GM23338 (cell line): ENCODE measurements around the gene TNPO1. TPM values are rescaled to one million over a fixed set of nuclear protein-coding genes. Genes with fewer than 3 reads are reported as not detected.

Experiments used
- ATAC-seq: fragments of 200-7000 bp; cut with Tn5 transposase; 3 replicates; pipeline ENCODE4 v1.9.1; 2020
- DNase-seq: peaks from one replicate; pipeline ENCODE4 v3.0.0-alpha.2; 2015; ENCODE audit warnings: low spot score
- H2AFZ ChIP-seq: fragments of 200-600 bp; sonication (generic); 2 replicates; pipeline ENCODE4 v1.8.0; 2016; ENCODE audit warnings: antibody characterized with exemption, mild to moderate bottlenecking, moderate library complexity
- H3F3A ChIP-seq: fragments of 200-600 bp; sonication (generic); replicated peaks from 2 replicates; pipeline ENCODE4 v1.8.0; 2017; ENCODE audit warnings: antibody characterized with exemption, mixed run types, low read depth
- H3K27ac ChIP-seq: fragments of 200-600 bp; sonication (generic); 2 replicates; pipeline ENCODE4 v1.6.1; 2016; ENCODE audit warnings: low read depth
- H3K27me3 ChIP-seq: fragments of 200-600 bp; sonication (generic); 2 replicates; pipeline ENCODE4 v1.8.0; 2016; ENCODE audit warnings: mild to moderate bottlenecking, mixed run types, moderate library complexity; ENCODE audit not compliant: insufficient read depth
- H3K36me3 ChIP-seq: fragments of 200-600 bp; sonication (generic); 2 replicates; pipeline ENCODE4 v1.8.0; 2016; ENCODE audit warnings: mild to moderate bottlenecking; ENCODE audit not compliant: insufficient read depth
- H3K4me1 ChIP-seq: fragments of 200-600 bp; sonication (generic); 2 replicates; pipeline ENCODE4 v1.8.0; 2016; ENCODE audit warnings: mild to moderate bottlenecking, moderate library complexity; ENCODE audit not compliant: insufficient read depth
- H3K4me2 ChIP-seq: fragments of 200-600 bp; sonication (generic); 2 replicates; pipeline ENCODE4 v1.7.1; 2017; ENCODE audit warnings: mixed run types
- H3K4me3 ChIP-seq: fragments of 200-600 bp; sonication (generic); 2 replicates; pipeline ENCODE4 v1.6.1; 2016; ENCODE audit warnings: mixed run types
- H3K79me2 ChIP-seq: fragments of 200-600 bp; sonication (generic); replicated peaks from 2 replicates; pipeline ENCODE4 v1.8.0; 2017; ENCODE audit warnings: mild to moderate bottlenecking; ENCODE audit not compliant: insufficient read depth
- H3K9me2 ChIP-seq: fragments of 200-600 bp; sonication (generic); 2 replicates; pipeline ENCODE4 v1.8.0; 2017; ENCODE audit not compliant: insufficient read depth
- H4K20me1 ChIP-seq: fragments of 200-600 bp; sonication (generic); replicated peaks from 2 replicates; pipeline ENCODE4 v1.8.0; 2017; ENCODE audit warnings: mild to moderate bottlenecking; ENCODE audit not compliant: insufficient read depth
- H3K27ac Mint-ChIP-seq: 2 replicates; pipeline ENCODE4 v1.8.0; 2020; ENCODE audit warnings: inconsistent platforms, mild to moderate bottlenecking, moderate library complexity, mixed read lengths
- H3K27me3 Mint-ChIP-seq: 3 replicates; pipeline ENCODE4 v1.8.0; 2022; ENCODE audit warnings: low read depth, mild to moderate bottlenecking, moderate library complexity, mixed read lengths, inconsistent platforms; ENCODE audit not compliant: insufficient read depth, poor library complexity
- H3K36me3 Mint-ChIP-seq: 3 replicates; pipeline ENCODE4 v1.8.0; 2021; ENCODE audit warnings: low read depth, mild to moderate bottlenecking, inconsistent platforms, moderate library complexity, mixed read lengths
- H3K4me1 Mint-ChIP-seq: 3 replicates; pipeline ENCODE4 v1.8.0; 2020; ENCODE audit warnings: mild to moderate bottlenecking, inconsistent platforms, mixed read lengths
- H3K4me3 Mint-ChIP-seq: 3 replicates; pipeline ENCODE4 v1.8.0; 2021; ENCODE audit warnings: moderate library complexity, mild to moderate bottlenecking, inconsistent platforms, mixed read lengths
- H3K9me3 Mint-ChIP-seq: 3 replicates; pipeline ENCODE4 v1.8.0; 2020; ENCODE audit warnings: moderate library complexity, mild to moderate bottlenecking, inconsistent platforms, mixed read lengths
- CREB1 ChIP-seq: fragments of 250-450 bp; sonication (Bioruptor Pico); IDR thresholded peaks from 2 replicates; pipeline ENCODE4 v1.5.0; 2020; ENCODE audit warnings: low read depth, mild to moderate bottlenecking, moderate library complexity
- ETS1 ChIP-seq: IDR thresholded peaks from 2 replicates; pipeline ENCODE4 v1.6.1; 2016; ENCODE audit warnings: antibody characterized with exemption
- EZH2 ChIP-seq: fragments of 200-600 bp; sonication (generic); IDR thresholded peaks from one replicate; pipeline ENCODE4 v1.8.0; 2017; ENCODE audit warnings: antibody characterized with exemption, mild to moderate bottlenecking, low read depth; ENCODE audit not compliant: unreplicated experiment
- EZH2phosphoT487 ChIP-seq: fragments of 200-600 bp; sonication (generic); IDR thresholded peaks from one replicate; pipeline ENCODE4 v1.8.1; 2018; ENCODE audit warnings: antibody characterized with exemption; ENCODE audit not compliant: unreplicated experiment
- JUNB ChIP-seq: IDR thresholded peaks from one replicate; pipeline ENCODE4 v1.6.1; 2016; ENCODE audit warnings: antibody characterized with exemption; ENCODE audit not compliant: unreplicated experiment
- NANOG ChIP-seq: IDR thresholded peaks from 2 replicates; pipeline ENCODE4 v1.6.1; 2016; ENCODE audit warnings: antibody characterized with exemption, borderline replicate concordance
- ZNF114 ChIP-seq: fragments of 250-450 bp; sonication (Bioruptor Pico); IDR thresholded peaks from 2 replicates; pipeline ENCODE4 v1.5.0; 2020; ENCODE audit warnings: mild to moderate bottlenecking, moderate library complexity
- ZNF331 ChIP-seq: fragments of 250-450 bp; sonication (Bioruptor Pico); IDR thresholded peaks from 2 replicates; pipeline ENCODE4 v1.5.0; 2020; ENCODE audit warnings: low read depth, mild to moderate bottlenecking, moderate library complexity
- ZNF462 ChIP-seq: fragments of 250-450 bp; sonication (Bioruptor Pico); IDR thresholded peaks from 2 replicates; pipeline ENCODE4 v1.5.0; 2020; ENCODE audit warnings: mild to moderate bottlenecking, moderate library complexity
- polyA plus RNA-seq: library from polyadenylated mRNA; unstranded; fragments of >200 nt; fragmentation: Nextera tagmentation; extraction: Ambion mirVana; gene quantifications from 2 replicates; pipeline ENCODE4 v1.2.1, GENCODE V29; 2016
- total RNA-seq: library from RNA; depleted of rRNA; stranded (reverse); fragments of >200 nt; shearing (Covaris generic); gene quantifications from 2 replicates; pipeline ENCODE4 v1.2.3, GENCODE V29; 2014

Gene TNPO1
- total and polyA plus RNA-seq, 2 experiments from 2014 or later: 117 to 197 TPM

- TF ChIP-seq ZNF331 (CRISPR knock-in tag) (no peak), ZNF462 (no peak)
Observed at GRCh38 chr5:72845889-72846288, 29.4 kb downstream of the TNPO1 start (continued).

GRCh38 chr5:72846483-72846882 is 30.0 kb downstream of the TNPO1 start:
- H3K27me3 Mint-ChIP-seq: peaks cover 5% of the 10 kb centered on the region
- peaks cover 16% of the 10 kb centered on the region for H3K36me3 Mint-ChIP-seq
- H3K9me2 ChIP-seq: no peaks in the 10 kb centered on the region
- peaks cover 3% of the 10 kb centered on the region; the same call in 1 of the 2 replicates for H3K36me3 ChIP-seq
- DNase-seq: no peak
- H3K9me3 Mint-ChIP-seq: no peaks in the 10 kb centered on the region
- H2AFZ ChIP-seq: no peak overlapping the region
- H3K4me1 ChIP-seq: peaks cover 33% of the 10 kb centered on the region; the same call in 1 of the 2 replicates
- no peak overlapping the region for H3K27ac Mint-ChIP-seq
- no peak overlapping the region for H3K27ac ChIP-seq
- peaks cover 44% of the 10 kb centered on the region for H3K79me2 ChIP-seq
- H3K27me3 ChIP-seq: no peaks in the 10 kb centered on the region
- H4K20me1 ChIP-seq: peaks cover 18% of the 10 kb centered on the region
- no peak overlapping the region for H3K4me2 ChIP-seq
- no peak overlapping the region for H3K4me3 Mint-ChIP-seq
- peaks cover 48% of the 10 kb centered on the region for H3K4me1 Mint-ChIP-seq
- H3F3A ChIP-seq: no peaks in the 10 kb centered on the region
- ATAC-seq: no peak
- no peak overlapping the region for H3K4me3 ChIP-seq
- TF ChIP-seq ZNF462: no peak
- no peak for TF ChIP-seq ETS1
- no peak for TF ChIP-seq NANOG
- TF ChIP-seq ZNF114 (CRISPR knock-in tag): no peak
- no peak for TF ChIP-seq ZNF331 (CRISPR knock-in tag)
- TF ChIP-seq EZH2: no peak
- no peak for TF ChIP-seq JUNB
- no peak for TF ChIP-seq CREB1
- no peak for TF ChIP-seq EZH2phosphoT487
